Suprapubic skin (tissue), 4 donors: Measurements from ENCODE around the gene NPC1. TPM values are rescaled to one million over a fixed set of nuclear protein-coding genes. Genes with fewer than 3 reads are reported as not detected.

Source experiments
- DNase-seq, 2 donors: peaks; one replicate each; pipeline ENCODE4 v3.0.0-alpha.2; 2019; ENCODE audit warnings: low spot score in 2 of 2
- H3K27ac ChIP-seq: fragments of 200-600 bp; sonication (generic); one replicate; pipeline ENCODE4 v1.5.1; 2019
- H3K27me3 ChIP-seq: fragments of 200-600 bp; sonication (generic); one replicate; pipeline ENCODE4 v1.5.1; 2019
- H3K36me3 ChIP-seq: fragments of 200-600 bp; sonication (generic); one replicate; pipeline ENCODE4 v1.5.1; 2019
- H3K4me1 ChIP-seq: fragments of 200-600 bp; sonication (generic); one replicate; pipeline ENCODE4 v1.5.1; 2019
- H3K4me3 ChIP-seq: fragments of 200-600 bp; sonication (generic); one replicate; pipeline ENCODE4 v1.5.1; 2019; ENCODE audit warnings: mild to moderate bottlenecking
- H3K9me3 ChIP-seq: fragments of 200-600 bp; sonication (generic); one replicate; pipeline ENCODE4 v1.5.1; 2019
- EP300 ChIP-seq: sonication (generic); formaldehyde crosslinking; IDR thresholded peaks from one replicate; pipeline ENCODE4 v1.6.1; 2017; ENCODE audit warnings: antibody characterized with exemption
- POLR2A ChIP-seq, 2 donors: fragments of 450-650 bp; IDR thresholded peaks; one replicate each; pipeline ENCODE4 v1.6.1; 2017; ENCODE audit warnings: antibody characterized with exemption in 2 of 2, mild to moderate bottlenecking in 2 of 2, moderate library complexity in 2 of 2
- POLR2AphosphoS5 ChIP-seq, 3 donors: sonication (generic); formaldehyde crosslinking; IDR thresholded peaks; one replicate each; pipeline ENCODE4 v1.6.1; 2017; ENCODE audit warnings: antibody characterized with exemption in 3 of 3
- WGBS: methylation state at CpG from one replicate; pipeline ENCODE4 v1.1.5; 2018; 5-methylcytosine and 5-hydroxymethylcytosine counted together
- total RNA-seq, 4 donors: library from RNA; depleted of rRNA; stranded (reverse); fragments of >200 nt; gene quantifications; one replicate each; pipeline ENCODE4 v1.1.0, GENCODE V29; 2016
- TF ChIP-seq, protein P1 (sequence below), 2 donors: fragments of 200-600 bp in 1 of 2; fragments of 450-650 bp in 1 of 2; sonication (generic) in 1 of 2; IDR thresholded peaks; one replicate each; pipeline ENCODE4 v1.5.1; 2016 to 2019; ENCODE audit warnings: antibody characterized with exemption in 2 of 2, mild to moderate bottlenecking in 1 of 2, moderate library complexity in 1 of 2

The NPC1 gene
- total RNA-seq, 4 donors from 2014 or later, result 73.5 to 132 (median 90.3) TPM

DNA sequence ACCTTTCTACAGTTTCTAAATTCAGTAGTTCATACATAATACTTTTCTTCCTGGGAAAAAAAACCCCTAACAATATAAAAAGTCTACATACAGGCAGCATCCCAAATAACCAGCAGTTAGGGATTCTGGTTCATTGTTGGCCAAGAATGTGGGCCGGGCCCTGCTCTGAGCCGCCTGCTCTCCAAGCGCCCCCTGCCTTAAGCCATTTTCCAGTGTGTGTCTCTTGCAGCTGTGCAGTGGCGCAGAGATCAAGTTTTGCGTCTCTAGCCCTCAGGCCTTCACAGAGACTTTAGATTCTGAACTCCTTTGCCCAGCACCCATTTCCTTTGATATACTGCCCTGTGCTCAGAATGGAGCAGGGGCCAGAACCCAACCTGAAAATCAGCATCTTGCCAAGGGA is 50.1 kb downstream of the NPC1 start:
- TF ChIP-seq, protein P1, sequence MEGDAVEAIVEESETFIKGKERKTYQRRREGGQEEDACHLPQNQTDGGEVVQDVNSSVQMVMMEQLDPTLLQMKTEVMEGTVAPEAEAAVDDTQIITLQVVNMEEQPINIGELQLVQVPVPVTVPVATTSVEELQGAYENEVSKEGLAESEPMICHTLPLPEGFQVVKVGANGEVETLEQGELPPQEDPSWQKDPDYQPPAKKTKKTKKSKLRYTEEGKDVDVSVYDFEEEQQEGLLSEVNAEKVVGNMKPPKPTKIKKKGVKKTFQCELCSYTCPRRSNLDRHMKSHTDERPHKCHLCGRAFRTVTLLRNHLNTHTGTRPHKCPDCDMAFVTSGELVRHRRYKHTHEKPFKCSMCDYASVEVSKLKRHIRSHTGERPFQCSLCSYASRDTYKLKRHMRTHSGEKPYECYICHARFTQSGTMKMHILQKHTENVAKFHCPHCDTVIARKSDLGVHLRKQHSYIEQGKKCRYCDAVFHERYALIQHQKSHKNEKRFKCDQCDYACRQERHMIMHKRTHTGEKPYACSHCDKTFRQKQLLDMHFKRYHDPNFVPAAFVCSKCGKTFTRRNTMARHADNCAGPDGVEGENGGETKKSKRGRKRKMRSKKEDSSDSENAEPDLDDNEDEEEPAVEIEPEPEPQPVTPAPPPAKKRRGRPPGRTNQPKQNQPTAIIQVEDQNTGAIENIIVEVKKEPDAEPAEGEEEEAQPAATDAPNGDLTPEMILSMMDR (IDR thresholded peaks at IDR 0.05), result no peak
- TF ChIP-seq POLR2AphosphoS5 (IDR thresholded peaks at IDR 0.05), result no peak
- TF ChIP-seq POLR2A (IDR thresholded peaks at IDR 0.05), result no peak
- no peak for TF ChIP-seq EP300
- peaks cover 100% of the 10 kb centered on the region for H3K36me3 ChIP-seq
- no peak overlapping the region for H3K4me3 ChIP-seq
- DNase-seq, result no peak
- peaks cover 5% of the 10 kb centered on the region for H3K4me1 ChIP-seq
- H3K27me3 ChIP-seq, result no peaks in the 10 kb centered on the region
- 52% methylated on average over 5 of the region's 5 CpGs for WGBS
- no peaks in the 10 kb centered on the region for H3K9me3 ChIP-seq
- H3K27ac ChIP-seq, result no peak overlapping the region

DNA sequence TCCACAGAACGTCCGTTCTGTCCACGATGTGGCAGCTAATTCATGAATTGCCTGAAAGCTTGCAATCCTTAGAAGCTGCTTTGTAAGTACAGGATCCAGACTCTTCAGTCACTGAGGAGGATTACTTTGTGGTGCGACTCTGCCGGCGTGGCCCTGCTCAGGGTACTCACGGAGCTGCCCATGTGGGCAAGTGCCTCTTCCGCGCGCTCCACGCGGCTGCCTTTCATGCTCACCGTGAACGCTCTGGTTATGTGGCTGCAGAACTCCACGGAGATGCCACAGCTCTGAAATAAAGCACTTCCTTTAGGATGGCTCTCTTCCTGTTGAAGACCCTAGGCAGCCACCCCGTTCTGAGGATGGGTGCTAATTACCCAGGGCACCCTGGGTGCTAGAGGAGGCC is 52.0 kb downstream of the NPC1 start:
- no peak overlapping the region for H3K27ac ChIP-seq
- TF ChIP-seq EP300 (no peak), POLR2A (IDR thresholded peaks at IDR 0.05) (no peak), POLR2AphosphoS5 (IDR thresholded peaks at IDR 0.05) (no peak)
- TF ChIP-seq, protein P1 (IDR thresholded peaks at IDR 0.05), result no peak
- DNase-seq, result no peak

DNA sequence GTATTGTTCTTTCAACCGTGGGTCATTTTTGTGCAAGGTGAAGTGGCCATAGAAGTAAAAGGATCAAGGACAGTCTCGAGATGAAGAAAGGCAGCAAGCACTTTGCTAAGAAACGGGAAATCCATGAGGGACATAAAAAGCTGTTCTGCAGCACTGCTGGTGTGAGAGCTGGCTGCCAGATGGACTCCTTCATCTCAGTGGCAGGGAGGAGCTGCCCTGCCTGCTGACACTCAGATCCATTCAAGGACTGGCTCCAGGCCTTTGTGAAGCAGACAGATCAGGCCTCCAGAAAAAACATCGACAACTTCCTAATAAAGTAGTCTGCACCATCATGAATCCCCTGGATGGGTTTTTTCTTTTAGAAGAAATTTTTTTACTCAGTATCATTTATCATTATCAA is 53.5 kb downstream of the NPC1 start:
- H3K27ac ChIP-seq, result no peak overlapping the region
- no peaks in the 10 kb centered on the region for H3K9me3 ChIP-seq
- DNase-seq, result no peak
- no peak overlapping the region for H3K4me3 ChIP-seq
- no peak for TF ChIP-seq POLR2A (IDR thresholded peaks at IDR 0.05)
- TF ChIP-seq, protein P1 (IDR thresholded peaks at IDR 0.05), result no peak
- no peak for TF ChIP-seq POLR2AphosphoS5 (IDR thresholded peaks at IDR 0.05)
- TF ChIP-seq EP300, result no peak
- peaks cover 100% of the 10 kb centered on the region for H3K36me3 ChIP-seq
- H3K27me3 ChIP-seq, result no peaks in the 10 kb centered on the region
- WGBS, result 65% methylated on average over 4 of the region's 4 CpGs
- peaks cover 3% of the 10 kb centered on the region for H3K4me1 ChIP-seq

More for the DNA sequence above, 52.0 kb downstream of the NPC1 start:
- H3K9me3 ChIP-seq, result no peaks in the 10 kb centered on the region
- peaks cover 100% of the 10 kb centered on the region for H3K36me3 ChIP-seq
- no peaks in the 10 kb centered on the region for H3K4me1 ChIP-seq
- WGBS, result 95% methylated on average over 14 of the region's 16 CpGs
- H3K27me3 ChIP-seq, result no peaks in the 10 kb centered on the region
- H3K4me3 ChIP-seq, result no peak overlapping the region

DNA sequence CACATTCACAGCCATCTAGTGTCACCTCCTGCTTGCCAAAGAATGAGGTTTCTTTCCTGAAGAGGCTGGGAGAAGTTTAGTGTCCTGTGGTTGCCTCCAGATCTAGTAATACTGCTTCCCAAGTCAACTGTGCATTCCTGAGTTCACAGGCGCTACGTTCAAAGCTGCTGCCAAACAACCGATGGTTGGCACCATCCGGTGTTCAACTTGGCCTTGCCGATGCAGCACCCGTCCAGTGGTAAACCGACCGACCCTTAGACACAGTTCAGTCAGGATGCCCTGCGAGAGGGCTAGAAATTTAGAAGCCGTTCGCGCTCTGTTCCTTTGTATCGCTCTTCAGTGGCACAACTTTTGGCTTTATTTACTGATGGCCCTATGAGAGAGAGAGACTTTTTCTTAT is 54.4 kb downstream of the NPC1 start:
- WGBS, result 95% methylated on average over 13 of the region's 13 CpGs
- no peak for DNase-seq
- Histone ChIP-seq H3K4me3 (no peak overlapping the region), H3K27me3 (no peaks in the 10 kb centered on the region), H3K27ac (no peak overlapping the region), H3K4me1 (peaks cover 3% of the 10 kb centered on the region), H3K36me3 (peaks cover 100% of the 10 kb centered on the region), H3K9me3 (no peaks in the 10 kb centered on the region)
- no peak for TF ChIP-seq POLR2A (IDR thresholded peaks at IDR 0.05)
- TF ChIP-seq POLR2AphosphoS5 (IDR thresholded peaks at IDR 0.05), result no peak

DNA sequence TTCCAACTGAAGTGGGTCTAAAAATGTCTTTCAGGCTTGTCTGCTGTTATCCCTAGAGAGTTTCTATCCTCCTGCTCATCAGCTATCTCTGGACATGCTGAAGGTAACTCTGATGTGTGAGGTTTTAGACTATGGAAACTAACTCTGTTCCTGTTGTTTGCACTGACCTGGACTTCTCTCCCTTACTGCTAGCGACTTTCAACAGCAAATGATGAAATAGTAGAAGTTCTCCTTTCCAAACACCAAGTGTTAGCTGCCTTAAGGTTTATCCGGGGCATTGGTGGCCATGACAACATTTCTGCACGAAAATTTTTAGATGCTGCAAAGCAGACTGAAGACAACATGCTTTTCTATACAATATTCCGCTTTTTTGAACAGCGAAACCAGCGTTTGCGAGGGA is 56.1 kb downstream of the NPC1 start:
- no peak for TF ChIP-seq POLR2AphosphoS5 (IDR thresholded peaks at IDR 0.05)
- no peaks in the 10 kb centered on the region for H3K27me3 ChIP-seq
- H3K4me1 ChIP-seq, result peaks cover 3% of the 10 kb centered on the region
- 87% methylated on average over 7 of the region's 7 CpGs for WGBS
- no peak overlapping the region for H3K27ac ChIP-seq
- no peak overlapping the region for H3K4me3 ChIP-seq
- no peak for DNase-seq
- no peaks in the 10 kb centered on the region for H3K9me3 ChIP-seq
- peaks cover 100% of the 10 kb centered on the region for H3K36me3 ChIP-seq

DNA sequence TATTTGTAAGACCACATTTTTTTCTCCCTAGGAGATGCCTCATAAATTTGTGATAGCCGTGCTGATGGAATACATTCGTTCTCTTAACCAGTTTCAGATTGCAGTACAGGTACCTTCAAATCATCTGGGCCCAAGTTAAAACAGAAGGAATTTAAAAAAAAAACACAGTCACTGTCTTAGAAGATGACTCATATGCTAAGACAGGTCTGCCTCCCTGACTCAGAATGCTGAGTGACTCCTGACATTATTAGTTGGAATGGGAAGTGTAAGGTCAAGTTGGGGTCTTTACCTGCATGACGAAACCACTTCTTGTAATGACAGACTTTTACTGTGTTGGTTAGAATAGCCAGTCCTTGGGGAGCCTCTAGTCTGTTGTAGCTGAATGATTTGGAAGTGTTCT is 56.7 kb downstream of the NPC1 start:
- WGBS, result 85% methylated on average over 3 of the region's 3 CpGs
- H3K4me3 ChIP-seq, result no peak overlapping the region
- TF ChIP-seq, protein P1 (IDR thresholded peaks at IDR 0.05), result no peak
- TF ChIP-seq POLR2A (IDR thresholded peaks at IDR 0.05), result no peak
- TF ChIP-seq POLR2AphosphoS5 (IDR thresholded peaks at IDR 0.05), result no peak
- no peak for TF ChIP-seq EP300

More for the DNA sequence above, 56.7 kb downstream of the NPC1 start:
- Histone ChIP-seq H3K9me3 (no peaks in the 10 kb centered on the region), H3K27me3 (no peaks in the 10 kb centered on the region), H3K4me1 (peaks cover 3% of the 10 kb centered on the region), H3K27ac (no peak overlapping the region), H3K36me3 (peaks cover 97% of the 10 kb centered on the region)
- DNase-seq, result no peak
